ENCODE data around the gene GRID2. TPM values are rescaled to one million over a fixed set of nuclear protein-coding genes. Genes with fewer than 3 reads are reported as not detected.

The GRID2 gene
- polyA plus RNA-seq, 3 donors: 2.2 to 5.5 (median 3.3) TPM

DNA sequence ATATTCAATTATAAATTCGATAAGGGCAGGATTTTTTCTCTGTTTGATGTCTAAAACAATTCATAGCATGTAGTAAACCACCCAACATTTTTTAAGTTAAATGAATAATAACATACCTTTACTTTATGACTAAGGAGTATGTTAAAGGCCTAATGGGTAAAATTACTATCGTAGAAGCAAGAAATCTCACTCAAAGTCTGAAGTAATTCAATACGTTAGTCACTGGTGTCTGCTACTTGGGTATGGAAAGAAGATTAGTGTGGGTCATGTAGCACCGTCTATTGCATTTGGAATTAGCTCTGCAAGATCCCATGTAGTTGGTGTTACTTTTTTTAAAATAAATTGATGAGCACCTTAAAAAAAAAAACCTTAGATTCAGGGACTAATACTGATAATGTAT is 374.5 kb downstream of the GRID2 start:
- no peak for DNase-seq

DNA sequence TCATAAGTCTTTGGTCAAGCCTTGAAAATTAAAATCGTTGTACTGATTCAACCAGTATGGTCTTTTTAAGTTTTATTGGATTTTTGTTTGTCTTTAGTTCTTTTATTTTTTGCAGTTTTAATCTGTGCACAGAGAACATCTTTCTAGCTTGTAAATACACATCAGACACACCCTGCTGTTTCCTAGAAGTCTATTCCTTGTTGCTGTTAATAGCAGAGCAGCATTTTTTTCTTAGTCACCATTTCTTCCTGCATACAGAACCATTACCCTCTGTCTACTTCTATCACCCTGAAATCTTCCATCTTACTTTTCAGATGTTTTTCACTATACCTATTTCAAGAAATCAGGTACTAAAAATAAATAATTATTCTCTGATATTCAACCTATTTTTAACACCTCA is 375.4 kb downstream of the GRID2 start:
- DNase-seq: no peak

DNA sequence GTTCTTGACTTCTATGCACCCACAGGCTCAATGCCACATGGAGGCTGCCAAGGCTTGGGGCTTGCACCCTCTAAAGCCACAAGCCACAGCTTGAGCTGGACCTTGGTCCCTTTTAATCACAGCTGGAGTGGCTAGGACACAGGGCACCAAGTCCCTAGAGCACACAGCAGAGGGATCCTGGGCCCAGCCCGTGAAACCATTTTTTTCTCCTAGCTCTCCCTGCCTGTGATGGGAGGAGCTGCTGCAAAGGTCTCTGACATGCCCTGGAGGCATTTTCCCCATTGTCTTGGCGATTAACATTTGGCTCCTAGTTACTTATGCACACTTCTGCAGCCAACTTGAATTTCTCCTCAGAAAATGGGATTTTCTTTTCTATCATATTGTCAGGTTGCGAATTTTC is 410.9 kb downstream of the GRID2 start:
- no peak for DNase-seq

DNA sequence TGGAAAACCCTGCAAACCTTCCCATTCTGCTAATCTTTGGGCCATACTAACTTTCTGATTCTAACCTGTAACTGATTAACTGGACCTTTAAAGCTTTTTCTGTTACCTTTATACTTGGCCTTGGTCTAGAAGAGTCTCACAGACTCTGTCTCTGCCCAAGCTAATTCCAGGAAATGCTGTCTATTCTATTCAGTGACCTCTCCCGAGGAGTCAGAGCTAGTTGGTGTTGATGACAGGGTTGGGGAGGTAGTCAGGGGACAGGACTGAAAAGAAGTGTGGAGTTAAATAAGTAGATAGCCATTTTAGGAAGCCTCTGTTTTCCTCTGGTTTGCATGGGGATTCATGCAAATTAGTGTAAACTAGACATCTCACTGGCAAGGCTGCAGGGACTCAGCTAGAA is 429.5 kb downstream of the GRID2 start:
- no peak for DNase-seq

DNA sequence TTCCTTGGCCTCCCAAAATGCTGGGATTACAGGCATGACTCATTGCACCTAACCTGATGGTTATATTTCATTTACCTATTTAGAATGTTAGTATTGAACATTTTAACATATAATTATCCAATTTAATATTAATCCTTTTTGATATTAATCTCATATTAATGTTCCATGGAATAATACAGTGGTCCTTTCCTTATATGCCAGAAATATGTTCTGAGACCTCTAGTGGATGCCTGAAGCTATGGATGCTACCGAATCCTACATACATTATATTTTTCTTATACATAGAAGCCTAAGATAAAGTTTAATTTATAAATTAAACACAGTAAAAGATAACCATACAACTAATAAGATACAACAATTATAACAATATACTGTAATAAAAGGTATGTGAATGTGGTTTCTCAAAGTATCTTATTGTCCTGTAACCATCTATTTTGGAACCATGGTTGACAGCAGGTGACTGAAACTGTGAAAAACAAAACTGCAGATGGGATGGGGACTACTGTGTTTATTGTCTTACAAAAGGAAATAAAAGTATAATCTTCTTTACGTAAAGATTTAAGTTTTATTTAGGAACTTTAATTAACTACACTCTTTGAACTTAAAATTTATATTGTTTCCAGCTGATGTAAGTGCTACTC is 431.4 kb downstream of the GRID2 start:
- DNase-seq: no peak

DNA sequence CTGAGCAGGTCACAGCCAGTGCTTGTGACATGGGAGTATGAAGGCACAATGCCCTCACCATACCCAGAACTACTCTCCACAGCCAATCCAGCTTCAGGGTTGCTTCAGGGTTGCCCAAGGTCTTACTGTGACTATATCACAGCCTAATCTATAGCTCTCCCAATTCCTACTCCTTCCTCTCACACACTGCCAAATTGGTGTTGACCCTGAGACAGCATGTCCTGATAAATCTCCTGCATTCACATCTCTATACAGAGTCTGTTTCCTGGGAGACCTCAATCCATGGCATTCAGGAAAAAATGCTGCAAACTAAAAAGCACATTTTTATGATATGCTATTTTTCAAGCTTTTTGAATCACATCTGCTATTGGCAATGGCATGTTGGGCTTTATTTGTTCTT is 456.7 kb downstream of the GRID2 start:
- no peak for DNase-seq

DNA sequence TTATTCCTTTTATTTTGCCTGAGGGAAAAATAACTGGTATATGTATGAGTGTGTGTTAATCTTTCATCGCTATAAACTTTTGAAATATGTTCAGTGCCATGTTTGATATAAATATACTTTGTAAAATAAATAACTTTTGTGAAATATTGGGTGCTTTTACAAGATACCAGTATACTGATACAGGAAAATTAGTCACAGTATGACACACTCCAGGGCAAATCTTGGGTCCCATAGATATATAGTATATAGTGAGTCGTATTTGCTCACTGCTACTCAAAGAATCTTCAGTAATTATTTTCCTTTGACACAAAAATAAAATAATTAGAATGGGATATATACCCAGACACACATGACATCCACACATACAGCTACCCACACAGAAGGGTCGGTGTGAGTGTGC is 472.3 kb downstream of the GRID2 start:
- DNase-seq: no peak

DNA sequence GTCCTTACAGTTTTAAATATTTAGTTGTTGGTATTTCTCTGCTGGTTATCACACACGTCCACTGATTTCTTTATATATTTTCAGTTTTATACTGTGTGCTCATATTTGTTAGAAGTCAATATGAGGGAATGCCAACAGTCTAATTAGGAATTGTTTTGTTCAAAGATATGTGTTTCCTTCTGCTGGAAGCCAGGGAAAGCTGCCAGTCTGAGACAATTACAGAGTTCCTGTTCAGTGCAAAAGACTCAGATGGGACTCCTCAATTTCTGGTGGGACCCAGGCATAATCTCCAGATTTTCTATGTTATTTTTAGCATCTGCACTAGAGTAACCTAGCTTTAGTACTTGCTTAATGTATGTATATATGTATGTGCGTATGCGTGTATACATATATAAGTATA is 486.0 kb downstream of the GRID2 start:
- DNase-seq: no peak

DNA sequence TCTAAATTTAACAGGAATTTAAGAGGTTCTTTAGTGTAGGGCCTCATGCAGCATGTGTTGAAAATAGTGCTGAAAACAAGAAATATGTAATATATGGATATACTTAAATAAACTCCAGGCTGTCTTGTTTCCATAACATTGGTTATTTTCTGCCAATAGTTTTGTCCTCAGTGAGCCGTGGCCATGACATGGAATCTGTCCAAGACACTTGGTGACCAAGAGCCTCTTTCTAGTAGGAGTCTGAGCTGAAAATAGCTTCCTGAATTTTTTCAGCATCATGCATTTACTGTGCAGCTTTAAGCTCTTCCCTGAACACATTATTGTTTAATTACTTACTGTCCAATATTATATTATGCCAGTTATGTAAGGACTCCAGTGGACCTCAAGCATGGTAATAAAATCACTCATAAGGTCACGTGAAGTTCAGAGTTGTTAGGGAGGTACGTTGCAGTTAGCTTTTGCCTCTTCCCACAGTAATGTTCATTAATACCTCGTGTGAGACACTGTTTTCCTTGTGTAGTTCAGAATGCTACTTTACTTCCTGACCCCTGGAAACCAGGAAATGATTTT is 488.2 kb downstream of the GRID2 start:
- DNase-seq: no peak

DNA sequence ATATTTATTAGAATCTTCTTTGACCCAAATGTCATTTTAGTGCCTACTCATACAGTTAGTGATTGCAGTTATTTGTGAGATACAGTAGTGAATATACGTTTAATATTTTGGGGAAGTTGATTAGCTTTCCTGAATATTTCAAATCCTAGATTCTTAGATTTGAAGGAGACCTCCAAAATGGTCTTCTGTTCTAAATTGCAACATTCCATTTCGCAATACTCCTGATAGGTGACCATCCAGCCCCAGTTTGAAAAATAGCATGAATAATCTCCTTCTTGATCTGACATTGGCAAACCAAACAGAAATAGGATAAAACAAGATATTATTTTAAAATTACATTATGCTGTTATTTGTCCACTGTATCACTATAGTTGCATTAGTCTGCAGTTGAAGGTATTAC is 505.6 kb downstream of the GRID2 start:
- DNase-seq: no peak

DNA sequence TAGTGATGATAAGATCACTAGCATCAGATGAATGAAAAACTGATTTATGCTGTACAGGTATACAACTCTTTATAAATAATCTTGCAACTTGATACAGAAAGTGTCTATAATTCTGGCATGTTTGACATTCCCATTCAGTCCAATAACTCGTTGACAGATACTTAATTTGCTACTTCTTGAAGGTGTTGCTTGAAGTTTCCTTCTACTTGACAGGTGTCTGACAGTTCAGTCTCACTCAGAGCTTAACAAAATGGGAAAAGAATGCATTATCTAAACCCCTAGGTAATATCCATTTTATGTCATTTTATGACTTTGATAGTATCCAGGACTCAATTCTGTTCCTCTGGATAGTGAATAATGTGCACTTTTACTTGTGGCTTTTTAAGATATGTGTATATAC is 508.9 kb downstream of the GRID2 start:
- DNase-seq: no peak

DNA sequence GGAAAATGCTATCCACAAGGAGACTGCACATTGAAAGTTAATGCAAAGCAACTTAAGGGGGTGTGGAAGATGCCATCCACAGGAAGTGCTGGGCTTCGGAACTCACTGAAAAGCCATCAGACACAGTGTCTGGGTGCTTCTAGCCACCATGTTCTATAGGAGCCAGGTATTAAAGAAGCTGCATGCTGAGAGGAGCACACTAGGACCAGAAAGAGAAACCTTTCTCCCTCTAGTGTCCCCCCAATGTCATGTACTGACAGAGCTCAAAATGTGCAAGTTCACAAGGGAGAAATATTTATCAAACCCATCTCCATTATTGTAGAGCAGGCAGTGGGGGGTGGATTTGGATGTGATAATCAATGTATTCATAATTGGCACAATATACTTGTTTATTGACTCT is 510.9 kb downstream of the GRID2 start:
- DNase-seq: no peak

DNA sequence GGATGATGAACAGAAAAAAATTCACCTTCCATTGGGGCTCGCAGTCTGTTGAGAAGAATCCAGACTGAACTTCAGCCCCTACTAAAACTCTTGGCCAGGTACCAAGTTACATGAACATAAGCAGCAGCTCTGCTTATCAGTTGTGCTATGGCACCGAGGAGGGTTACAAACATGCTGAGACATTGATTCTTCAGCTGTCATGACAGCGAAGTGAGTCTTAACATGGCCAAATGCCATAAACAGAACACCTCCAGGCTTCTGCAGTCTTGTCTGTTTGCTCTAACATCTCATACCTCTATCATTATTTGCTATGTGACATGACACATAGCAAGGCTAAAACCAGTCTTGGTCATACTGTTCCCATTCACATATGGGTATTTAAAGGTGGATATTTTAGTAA is 521.5 kb downstream of the GRID2 start:
- no peak for DNase-seq

DNA sequence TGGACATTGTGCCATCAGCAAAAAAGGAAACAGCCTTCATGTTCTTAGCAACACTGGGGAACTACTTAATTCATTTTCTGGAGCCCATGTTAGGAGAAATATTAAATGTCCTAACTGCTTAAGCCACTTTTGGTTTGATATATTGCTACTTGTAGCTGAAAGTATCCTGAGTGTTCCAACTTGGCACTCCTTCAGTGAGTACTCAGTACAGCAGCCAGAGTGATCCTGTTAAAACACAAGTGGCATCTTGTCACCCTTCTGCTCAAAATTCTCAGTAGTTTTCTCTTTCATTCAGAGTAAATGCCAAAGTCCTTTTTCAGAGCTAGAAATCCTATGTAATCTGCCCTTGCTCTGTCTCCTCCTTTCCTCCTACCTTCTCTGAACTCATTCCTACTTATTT is 522.0 kb downstream of the GRID2 start:
- DNase-seq: no peak

DNA sequence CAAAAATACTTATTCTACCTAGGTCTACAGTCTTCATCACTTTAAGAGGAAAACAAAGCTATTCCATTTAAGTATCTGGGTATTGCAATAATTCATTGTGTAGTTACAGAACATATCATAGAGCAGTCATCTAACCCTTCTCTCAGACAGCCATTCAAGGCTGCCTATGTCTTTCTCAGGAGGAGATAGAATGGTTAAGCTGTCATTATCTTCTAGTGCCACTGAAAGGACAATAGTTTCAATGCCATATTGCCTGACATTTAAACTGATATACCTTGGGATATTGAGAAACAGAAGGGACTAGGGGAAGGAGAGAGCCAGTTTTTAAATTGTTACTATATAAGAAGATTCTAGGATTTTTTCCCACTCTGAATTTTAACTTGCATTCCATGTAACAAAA is 527.0 kb downstream of the GRID2 start:
- DNase-seq: no peak

DNA sequence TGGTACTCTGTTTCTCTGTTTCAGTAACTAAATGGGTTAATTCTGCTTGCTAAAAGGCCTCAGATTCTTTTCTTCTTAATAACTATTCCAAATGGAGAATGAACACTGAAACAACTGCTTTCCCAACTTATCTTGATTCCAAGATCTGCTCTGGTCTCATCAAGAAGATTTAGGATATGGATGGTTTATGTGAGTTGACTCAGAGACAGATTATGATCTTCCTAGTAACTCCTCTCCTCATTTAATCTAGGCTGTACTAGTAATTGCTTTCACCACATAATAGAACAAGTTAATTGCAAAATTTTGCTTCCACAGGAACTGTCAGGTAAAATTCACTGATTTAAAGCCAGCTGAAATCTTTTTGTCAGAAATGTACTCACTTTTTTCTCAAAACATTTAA is 537.1 kb downstream of the GRID2 start:
- no peak for DNase-seq

DNA sequence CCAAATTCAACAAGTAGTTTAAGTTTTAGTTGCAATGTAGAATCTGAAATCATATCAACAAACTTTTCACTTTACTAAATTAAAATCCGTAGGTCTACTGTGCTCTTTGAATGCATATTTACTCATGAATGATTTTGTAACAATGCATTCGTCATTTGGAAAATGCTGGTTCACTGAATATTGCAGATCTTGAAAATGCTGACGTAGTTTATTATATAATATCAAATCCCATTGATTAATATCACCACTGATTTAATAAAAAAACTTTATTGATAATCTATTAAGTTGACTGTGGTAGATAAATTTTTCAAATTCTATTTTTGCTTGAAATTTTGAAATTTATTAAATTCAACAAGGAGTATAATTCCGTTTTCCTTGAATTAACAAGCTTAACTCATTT is 540.0 kb downstream of the GRID2 start:
- DNase-seq: no peak

DNA sequence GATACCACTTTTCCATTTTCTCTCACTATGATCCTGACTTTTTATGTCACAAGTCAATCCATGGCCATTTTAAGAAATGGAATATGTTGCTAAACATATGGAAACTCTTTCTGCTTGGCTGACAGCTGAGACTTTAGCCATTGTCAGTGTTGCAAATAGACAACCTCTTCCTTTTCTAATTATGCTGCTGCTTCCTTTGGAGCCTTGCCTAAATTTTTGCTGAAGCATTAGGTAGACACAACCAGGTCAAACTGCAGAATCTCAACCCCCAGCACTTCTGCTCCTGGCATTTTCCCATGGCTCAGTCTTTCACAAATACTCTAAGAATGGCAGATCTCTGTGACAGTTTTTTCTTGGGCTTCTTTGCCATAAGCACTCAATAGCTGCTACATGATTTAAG is 543.3 kb downstream of the GRID2 start:
- DNase-seq: no peak

DNA sequence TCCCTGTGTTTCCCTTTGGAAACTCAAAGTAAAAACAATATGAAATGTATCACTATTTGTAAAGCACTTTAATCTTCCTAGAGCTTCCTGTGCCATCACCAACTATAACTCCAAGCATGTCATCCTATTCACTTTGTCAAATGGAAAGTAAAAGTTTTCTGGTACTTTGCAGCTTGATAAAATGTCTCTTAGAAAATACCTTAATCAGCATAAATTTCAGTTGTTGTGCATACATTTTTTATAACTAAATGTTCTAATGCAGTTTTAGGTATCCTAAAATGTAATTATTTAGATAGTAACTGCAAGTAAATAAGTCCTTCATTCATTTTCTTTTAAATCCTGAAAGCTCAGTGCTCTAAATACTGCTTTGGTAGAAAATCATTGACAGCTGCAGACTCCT is 558.7 kb downstream of the GRID2 start:
- DNase-seq: no peak

DNA sequence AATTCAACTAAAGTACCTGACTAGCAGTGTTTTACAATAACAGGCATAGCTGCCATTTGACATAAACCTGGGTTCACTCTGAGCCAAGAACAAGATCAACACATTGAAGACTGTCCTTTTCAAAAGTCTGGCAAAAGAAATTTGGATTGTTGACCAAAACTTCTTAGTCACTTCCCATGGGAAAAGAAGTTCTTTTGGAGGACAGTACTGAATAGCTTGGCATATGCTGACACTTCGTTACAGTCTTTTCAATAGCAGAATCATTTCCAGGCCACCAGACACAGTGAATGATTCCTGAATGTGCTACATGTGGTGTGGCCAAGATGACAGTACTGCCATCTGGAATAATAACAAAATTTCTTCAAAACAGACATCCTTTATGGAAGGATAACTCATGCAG is 560.3 kb downstream of the GRID2 start:
- no peak for DNase-seq

DNA sequence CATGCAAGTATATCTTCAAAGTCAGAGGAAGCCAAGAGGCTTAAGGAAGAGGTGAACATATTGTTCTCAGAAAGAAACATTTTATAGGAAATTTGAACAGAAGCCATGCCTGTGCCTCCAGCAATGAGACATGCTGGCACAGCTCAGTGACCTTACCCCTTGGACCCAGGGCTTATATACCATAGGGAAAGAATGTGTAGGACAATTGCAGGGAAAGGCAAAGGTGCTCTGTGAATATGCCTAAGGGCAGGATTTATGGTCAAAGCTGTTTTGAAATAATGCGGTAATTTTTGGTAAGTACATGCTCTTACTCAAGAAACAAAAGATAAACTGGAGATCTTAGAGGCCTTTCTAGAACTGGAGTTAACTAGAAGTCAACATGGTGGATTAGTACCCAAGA is 568.8 kb downstream of the GRID2 start:
- no peak for DNase-seq

DNA sequence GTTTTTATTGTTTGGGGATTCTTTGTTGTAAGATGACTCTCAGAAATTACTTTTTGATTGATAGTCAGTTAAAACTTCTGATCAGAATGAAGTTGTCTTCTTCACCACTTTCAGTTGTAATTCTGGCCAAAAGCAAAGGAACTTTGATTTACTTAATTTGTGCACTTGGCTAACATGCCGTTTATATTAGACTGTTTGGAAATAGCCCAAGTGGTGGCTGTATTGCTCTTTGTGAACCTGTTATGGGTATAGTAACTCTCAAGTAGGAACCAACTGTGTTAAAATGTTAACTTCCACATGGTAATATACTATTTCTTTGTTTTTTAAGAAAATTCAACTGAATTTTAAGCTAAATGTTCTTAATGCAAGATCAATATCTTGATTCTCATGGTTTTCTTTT is 581.9 kb downstream of the GRID2 start:
- DNase-seq: no peak

DNA sequence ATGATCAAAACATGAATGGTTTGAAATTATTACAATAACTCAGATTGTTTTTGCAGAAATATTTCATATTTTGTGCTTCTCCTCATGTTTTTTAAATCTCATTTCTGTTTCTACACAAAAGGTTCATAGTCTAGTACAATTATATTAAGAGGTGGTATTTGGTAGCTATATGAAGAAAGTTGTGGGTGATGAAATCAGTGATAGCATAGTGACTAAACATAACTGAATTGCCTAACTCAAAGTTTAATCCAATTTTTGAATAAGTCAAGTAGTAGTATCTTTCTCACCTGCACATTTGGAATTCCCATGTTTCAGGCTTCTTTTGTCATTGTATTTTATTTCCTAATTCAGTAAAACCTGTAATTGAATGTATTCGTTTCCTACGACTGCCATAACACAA is 648.7 kb downstream of the GRID2 start:
- no peak for DNase-seq

DNA sequence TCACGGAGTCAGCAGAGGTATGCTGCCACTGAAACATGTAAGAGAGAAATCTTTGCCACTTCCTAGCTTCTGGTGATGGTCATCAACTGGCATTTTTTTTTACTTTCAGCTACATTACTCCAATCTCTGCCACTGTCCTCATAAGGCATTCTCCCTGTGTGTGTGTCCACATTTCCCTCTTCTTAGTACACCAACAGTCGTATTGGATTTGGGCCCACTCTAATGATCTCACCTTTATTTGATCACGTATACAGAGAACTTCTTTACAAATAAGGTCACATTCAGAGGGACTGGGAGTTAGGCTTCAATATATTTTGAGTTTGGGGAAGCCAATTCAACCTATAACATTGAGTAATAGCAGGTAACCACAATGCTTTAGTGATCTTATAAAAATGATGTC is 649.1 kb downstream of the GRID2 start:
- no peak for DNase-seq

DNA sequence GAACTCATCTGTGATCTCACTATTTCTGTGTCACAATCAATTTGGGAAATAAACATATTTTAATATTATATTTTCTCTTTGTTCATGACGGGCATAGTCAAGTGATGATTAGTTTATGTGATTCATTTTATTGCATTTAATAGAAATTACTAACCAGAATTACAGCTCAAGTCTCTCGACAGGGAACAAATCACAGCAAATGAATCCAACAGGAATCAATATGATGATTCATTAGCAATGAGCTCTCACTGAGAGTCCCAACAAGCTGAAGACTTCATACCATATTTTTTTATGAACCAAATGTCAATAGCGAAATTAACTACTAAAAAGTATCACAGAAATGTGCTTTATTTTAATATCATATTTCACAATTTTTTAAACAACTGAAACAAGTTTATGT is 649.7 kb downstream of the GRID2 start:
- no peak for DNase-seq
